Activated CD8-positive, alpha-beta memory T cell treated with anti-CD3 and anti-CD28 coated beads, Interleukin-2, amount 50 U/mL, for 1 hour (primary cell): ENCODE data around the gene SPAG6.
"Not testable (repeated sequence)": the region's sequence is repeated elsewhere in the genome, so short reads cannot be mapped to it uniquely, and the experiment has no call there.

Experiments used
- DNase-seq: peaks from one replicate; pipeline ENCODE4 v3.0.0-alpha.2; 2020; ENCODE audit errors: extremely low read depth

SPAG6 gene

DNA sequence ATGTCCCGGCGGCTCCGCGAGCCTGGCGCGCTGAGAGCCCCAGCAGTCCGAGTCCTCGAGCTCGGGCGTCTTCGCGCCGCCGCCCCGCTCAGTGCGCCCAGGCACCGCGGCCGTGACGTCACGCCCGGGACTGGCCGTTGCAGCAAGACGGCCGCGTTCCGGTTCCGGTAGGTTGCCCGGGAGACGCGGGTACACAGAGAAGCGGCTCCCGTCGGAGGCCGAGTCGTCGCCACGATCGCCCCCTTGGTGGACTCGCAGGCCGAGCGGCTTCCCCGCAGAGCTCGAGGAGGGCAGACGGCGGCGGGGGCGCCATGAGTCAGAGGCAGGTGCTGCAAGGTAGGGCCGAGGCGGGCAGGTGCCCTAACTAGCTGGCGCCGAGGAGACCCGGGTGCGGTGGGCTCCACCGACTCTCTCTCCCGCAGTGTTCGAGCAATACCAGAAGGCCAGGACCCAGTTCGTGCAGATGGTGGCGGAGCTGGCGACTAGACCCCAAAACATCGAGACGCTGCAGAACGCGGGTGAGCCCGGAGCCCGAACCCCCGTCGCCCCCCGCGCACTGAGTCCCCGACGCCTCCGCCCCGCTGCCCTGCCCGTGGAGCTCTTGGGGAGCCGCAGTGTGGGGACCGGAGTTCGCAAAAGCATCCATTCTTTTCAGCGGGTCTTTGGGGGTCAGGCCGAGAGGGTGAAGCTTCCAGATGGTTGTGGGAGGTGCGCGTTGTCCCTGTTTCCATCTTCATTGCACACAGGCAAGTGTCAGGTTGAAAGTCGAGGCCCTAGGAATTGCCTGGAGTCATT is at the start of gene SPAG6:
Gene SPAG6, plus strand, starts transcription at position 196 of the 795 bp plus-strand sequence. Its CDS starts 116 bp downstream, at position 312.
- no peak for DNase-seq

DNA sequence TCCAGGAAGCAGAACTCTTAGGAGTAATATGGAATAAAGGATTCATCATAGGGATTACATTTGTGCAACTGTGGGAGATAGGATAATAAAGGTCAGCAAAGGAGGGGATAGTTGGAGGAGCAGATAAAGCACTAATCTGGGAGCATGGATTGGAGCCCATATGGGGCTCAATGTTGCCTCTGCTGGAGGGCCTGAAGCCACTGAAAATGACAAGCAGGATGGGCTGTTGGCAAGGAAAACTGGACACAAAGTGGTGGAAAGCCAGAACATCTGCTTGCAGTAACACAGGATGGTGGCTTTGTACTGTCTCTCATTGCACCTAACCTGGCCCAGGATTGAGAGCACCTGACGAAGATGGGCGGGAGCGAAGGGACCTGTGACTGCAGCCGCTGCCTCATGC is 44.1 kb upstream of the SPAG6 start:
- DNase-seq = no peak

DNA sequence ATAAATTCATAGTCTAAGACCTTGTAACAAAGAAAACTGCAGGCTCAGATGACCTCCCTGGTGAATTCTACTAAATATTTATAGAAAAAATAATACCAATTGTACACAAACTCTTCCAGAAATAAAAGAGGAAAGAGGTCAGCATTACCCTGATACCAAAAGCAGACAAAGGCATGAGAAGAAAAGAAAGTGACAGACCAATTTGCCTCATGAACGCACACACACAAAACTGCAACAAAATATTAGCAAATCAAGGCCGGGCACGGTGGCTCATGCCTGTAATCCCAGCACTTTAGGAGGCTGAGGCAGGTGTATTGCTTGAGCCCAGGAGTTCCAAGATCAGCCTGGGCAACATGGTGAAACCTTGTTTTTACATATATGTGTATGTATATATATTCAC is 41.8 kb upstream of the SPAG6 start:
- no peak for DNase-seq

DNA sequence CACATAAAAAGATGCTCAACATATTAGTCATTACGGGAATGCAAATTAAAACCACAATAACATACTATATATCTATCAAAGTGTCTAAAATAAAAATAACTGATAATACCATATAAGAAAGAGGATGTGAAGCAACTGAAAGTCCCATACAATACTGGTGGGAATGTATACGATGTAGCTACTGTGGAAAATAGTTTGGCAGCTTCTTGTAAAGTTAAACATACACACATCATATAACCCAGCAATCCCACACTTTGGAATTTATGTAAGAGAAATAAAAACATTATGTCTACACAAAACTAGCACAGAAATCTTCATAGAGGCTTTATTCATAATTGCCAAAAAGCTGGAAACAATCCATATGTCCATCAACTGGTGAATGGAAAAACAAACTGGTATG is 39.6 kb upstream of the SPAG6 start:
- DNase-seq = no peak

DNA sequence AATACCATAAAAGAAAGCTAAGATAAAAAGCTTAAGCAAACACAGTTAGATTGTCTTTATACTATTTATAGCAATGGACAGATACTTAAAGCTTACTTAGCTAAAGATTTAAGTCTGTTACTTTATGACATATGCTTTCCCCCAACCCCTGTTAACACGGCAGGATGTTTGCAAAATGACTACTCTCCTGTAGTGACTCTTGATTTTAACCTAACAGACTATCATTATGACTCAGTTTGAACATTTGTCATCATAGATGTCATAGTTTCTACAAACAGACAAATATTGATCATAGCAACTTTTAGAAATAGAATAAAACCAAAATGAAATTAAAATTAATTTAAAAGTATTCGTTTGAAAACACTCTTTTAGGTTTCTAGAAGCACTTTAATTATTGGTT is 36.9 kb upstream of the SPAG6 start:
- DNase-seq = no peak

DNA sequence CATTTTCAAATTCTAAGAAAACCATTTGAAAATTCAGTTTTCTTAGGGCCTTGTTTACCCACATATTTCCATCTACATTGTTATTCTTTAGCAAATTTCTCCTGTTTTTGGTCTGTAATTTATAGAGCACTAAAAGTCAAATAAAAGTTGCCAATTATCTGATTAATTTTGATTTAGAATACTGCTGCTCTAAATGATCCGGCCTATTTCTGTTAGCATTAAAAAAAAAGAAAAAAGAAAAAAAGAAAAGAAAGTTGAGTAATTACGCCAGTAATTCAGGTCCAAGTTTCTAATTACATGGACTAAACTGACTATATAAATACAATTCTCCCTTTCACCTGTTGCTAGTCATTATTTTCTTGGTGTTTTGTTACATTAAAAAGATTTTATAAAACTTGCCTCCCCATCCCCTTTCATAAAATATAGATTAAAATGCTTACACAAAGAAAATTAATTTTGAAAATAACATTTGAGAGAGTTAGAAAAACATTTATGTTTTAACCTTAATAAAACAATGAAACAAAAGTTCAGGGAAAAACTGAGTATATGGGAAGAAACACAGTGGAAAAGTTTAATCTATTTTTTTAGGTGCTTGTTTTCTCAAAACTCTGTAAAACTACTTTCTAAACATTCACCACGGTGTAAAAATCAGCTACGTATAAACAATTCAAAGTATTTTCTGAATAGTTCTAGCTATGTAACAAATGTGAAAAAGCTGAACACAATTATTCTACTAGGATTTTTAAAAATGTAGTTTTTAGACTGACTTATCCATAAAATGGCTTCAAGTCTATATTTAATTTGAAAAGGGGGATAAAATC is 35.9 kb upstream of the SPAG6 start:
- DNase-seq = no peak

DNA sequence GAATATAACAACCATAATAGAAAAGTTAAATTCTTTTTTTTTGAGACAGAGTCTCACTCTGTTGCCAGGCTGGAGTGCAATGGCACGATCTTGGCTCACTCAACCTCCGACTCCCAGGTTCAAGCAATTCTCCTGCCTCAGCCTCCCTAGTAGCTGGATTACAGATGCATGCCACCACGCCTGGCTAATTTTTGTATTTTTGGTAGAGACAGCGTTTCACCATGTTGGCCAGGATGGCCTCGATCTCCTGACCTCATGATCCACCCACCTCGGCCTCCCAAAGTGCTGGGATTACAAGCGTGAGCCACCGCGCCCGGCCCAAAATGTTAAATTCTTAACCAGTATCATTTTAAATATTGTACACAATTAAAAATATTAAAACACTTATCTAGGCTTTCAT is 35.3 kb upstream of the SPAG6 start:
- DNase-seq = not testable (repeated sequence)

DNA sequence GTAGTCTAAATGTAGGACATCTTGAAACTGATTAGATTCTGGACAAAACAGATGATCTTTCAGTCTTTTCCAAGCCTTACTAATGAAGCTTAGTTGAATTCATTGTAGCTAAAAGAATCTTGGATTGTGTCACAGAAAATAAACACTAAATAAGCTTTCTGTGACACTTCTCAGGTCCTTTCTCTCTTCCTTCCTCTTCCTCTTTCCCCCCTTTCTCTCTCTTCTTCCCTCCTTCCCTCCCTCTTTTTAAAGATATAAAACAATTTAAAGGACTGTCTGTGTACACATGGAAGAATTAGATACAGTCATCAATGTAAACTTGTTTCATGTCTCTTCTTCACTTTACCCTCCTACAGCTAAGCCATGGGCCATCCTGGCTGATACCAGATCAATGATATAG is 34.4 kb upstream of the SPAG6 start:
- no peak for DNase-seq

DNA sequence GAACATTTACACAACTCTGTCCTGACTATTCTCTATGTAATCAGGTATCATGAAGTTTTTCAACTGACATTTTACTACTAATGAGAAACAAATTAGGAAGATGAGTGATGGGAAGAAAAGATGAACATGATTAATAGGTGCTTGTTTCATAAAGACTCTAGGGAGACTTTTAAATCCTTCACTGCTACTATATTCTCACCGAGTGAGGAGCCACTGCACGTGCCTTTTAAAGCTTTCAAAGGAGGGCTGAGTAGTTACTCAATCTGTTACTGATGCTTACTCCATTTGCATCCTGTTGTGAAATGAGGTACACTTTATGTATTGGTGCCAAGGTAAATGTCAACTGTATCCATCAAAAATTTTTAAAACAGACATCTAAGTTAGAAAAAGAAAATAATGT is 30.4 kb upstream of the SPAG6 start:
- DNase-seq = no peak

DNA sequence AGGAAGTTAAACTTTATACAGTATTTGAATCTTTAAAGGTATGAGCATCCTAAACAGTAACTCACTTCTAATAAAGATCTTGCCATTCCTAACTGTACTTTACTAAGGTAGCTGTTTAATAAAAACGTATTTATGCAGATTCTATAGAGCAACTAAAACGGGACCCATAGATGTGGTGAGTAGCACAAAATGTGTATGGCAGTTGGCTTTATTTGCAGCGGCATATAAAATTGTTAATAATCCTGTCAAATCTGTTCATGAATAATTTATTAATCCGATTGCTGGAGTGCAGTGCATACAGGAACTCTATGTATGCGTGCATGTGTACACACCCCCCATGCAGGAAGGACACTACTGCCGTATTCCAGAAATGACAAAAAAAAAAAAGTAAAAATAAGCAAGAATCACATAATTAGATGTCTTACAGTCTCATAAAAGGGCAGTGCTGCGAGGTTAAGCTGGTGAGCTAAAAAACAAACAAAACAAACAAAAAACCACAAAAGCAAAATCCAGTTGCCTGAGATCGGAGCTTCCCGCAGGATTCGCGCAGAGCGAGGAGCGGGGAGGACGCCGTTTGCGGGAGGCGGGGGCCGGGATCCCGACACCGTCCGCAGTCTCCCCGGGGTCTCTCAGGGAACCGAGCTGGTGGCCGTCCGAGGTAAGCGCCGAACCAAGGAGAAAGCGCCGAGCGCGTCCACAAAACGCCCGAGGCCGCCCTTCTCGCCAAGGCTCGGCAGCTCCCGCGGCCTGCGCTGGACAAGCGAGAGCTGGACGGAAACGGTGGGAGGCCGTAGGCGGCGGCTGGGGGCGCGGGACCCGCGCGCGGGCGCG is 29.6 kb upstream of the SPAG6 start:
- DNase-seq = no peak

DNA sequence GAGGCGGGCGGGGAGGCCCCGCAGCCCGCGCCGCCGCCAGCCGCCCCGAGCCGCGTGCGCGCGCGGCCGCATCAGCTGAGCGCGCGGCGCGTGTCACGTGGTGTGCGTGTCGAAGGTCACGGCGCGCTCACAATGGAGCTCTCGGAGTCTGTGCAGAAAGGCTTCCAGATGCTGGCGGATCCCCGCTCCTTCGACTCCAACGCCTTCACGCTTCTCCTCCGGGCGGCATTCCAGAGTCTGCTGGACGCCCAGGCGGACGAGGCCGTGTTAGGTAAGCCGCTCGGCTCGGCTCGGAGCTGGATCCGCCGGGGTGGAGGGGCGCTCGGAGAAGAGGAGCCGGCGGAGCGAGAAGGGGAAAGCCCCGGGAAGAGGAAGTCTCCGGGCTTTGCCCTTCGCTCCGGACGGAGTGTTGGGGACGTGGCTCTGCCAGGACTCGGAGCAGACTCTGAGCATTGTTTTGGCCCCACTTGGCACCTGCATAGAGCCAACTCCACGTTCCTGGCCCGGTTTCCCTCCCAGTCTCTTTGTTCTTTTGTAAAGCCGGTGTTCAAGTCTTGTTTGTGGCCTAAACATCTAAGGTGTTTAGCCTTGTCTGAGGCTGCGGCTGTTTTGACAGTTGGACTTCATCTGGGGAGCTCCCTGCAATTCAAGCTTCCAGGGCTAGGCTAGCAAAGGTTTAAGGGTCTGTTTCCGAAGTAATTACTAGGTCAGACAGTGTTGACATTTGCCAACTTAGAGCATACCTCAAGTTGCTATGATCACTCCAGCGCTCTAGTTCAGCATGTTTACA is 28.8 kb upstream of the SPAG6 start, which contains the start of gene COMMD3:
Gene COMMD3, plus strand, starts transcription at position 103 of the 790 bp plus-strand sequence. Its CDS starts 30 bp downstream, at position 133.
- no peak for DNase-seq

DNA sequence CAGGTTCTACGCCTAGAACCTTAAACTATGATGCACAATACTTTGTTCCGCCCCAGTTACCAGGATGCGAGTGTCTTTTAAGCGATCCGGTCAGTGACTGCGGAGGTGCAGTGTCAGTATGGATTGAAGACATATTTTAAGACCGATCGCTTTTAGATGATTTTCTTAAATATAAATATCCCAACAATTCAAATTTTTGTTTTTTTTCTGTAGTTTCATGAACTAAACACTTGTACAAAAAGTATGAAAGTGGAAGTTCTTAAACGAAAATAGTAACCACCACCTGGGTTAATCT is 28.3 kb upstream of the SPAG6 start:
- DNase-seq = no peak

DNA sequence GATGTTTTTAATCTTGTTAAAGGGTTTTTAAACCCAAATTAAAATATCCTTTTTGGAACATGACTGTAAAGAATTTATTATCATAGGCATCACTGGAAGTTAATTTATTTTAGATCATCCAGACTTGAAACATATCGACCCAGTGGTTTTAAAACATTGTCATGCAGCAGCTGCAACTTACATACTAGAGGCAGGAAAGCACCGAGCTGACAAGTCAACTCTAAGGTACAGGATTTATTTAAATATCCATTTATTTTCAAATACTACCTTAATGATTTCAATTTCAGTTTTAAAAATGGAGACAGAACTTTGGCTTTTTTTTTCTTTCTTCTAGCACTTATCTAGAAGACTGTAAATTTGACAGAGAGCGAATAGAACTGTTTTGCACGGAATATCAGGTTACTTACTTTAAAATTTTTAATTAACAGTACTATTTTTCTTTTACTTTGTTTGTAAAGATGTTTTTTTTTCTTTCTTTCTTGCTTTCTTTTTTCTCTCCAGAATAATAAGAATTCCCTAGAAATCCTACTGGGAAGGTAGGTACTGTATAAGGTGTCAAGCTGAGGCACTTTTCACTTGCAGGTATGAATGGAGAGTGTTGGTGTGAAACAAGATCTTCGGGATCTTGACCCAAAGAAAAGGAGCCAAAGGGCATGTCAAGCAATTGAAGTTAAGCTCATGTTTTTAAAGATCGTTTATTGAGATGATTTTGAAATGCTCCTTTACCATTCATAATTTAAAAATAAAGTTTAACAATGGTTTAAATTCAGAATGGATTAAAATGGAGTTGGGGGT is 27.3 kb upstream of the SPAG6 start:
- no peak for DNase-seq

DNA sequence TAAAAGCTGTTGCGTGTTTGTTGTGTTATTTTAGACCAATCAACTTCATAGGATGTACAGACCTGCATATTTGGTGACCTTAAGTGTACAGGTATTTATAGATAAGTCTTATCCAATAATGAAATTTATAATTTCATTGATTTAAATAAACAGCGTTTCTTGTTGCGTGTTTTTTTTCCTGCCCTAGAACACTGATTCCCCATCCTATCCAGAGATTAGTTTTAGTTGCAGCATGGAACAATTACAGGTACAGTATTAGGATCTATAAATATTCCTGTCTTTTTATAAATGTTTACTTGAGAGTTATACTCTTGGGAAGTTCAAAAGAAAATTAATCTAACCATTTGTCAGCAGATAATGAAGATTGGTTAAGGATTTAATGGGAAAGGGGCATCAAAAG is 26.5 kb upstream of the SPAG6 start:
- no peak for DNase-seq

DNA sequence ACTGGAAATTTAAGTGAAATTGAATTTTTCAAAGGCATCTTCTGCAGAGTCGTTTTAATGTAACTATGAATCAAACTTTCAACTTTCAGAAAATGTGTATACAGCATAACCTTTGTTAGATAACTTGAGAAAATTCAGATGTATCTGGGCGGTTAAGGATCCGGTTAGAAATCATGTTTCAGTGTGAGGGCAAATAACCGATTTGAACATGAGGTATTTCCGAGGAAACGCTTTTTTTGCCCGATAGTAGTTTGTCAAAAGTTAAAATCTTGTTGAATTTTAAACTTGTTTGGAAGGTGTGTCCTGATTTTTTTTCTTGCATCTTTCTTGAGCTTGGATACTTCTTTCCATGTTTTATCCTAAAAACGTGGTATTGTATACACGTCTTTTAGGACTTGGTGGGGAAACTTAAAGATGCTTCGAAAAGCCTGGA is 25.7 kb upstream of the SPAG6 start:
- no peak for DNase-seq

DNA sequence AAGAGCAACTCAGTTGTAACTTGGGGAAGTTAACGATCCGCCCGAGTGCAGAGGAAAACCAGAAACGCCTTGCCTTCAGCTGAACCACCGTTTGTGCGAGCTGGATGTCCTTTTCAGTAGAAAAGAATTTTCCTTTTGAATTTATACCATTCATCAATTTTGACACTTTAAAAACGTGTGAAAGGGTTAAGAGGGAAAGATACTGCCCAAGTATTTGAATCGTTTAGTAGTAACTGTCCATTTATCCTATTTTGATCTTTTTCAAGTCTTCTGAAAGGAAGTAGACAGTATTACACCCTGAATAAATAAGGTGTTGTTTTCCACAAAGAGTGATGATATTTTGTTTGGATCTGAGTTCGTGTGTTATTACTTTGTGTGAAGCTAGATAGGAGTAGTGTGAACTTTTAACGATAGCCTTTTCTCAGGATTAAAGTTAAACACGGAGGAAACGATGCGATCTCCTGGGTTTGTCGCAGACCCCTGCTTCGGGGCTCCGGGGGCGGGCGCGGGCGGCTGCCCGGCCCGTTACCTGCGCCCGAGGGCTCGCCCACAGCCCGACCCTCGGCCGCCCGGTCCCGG is 25.2 kb upstream of the SPAG6 start:
- no peak for DNase-seq

DNA sequence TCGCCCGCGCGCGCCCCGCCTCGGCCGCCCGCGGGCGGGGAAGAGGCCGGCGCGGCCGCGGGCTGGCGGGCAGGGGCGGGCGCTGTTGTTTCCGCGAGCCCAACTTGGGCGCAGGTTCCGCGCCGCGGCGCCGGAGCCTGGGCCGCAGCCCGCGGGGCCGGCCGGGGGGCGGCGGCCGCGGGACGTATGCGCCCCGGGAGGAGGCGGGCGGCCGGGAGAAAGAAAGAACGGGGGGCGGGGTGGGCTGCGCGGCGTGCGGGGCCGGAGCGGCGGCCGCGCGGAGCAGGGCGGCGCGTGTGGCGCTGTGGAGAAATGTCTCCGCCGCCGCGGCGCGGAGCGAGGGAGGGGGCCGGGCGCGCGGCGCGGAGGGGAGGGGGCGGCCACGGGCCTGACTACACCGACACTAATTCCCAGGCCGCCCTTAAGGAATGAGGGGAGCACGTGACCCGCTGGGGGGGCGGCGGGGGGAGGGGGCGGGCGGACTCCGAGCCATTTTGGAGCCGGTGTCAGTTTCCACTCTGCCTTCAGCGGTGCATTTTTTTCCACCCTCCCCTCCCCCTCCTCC is 24.6 kb upstream of the SPAG6 start, which contains the start of gene BMI1:
Gene BMI1, plus strand, starts transcription at position 509 of the 565 bp plus-strand sequence. CDS start 5,351 bp downstream, outside the sequence.
- no peak for DNase-seq

DNA sequence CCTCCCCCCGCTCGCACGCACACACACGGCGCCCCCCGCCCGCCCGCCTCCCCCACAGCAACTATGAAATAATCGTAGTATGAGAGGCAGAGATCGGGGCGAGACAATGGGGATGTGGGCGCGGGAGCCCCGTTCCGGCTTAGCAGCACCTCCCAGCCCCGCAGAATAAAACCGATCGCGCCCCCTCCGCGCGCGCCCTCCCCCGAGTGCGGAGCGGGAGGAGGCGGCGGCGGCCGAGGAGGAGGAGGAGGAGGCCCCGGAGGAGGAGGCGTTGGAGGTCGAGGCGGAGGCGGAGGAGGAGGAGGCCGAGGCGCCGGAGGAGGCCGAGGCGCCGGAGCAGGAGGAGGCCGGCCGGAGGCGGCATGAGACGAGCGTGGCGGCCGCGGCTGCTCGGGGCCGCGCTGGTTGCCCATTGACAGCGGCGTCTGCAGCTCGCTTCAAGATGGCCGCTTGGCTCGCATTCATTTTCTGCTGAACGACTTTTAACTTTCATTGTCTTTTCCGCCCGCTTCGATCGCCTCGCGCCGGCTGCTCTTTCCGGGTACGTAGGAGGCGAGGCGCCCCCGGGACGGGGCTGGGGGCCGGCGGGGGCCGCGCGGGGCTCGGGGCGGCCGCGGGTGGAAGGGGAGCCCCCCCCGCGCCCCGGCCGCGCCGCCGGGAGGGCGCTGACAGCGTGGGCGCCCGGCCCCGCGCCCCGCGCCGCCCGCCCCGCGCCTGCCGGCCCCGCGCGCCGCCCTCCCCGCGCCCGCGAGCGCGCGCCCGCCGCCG is 24.0 kb upstream of the SPAG6 start:
- no peak for DNase-seq
